IMR-90 (cell line): ENCODE results near the gene CLDN19. TPM values are rescaled to one million over a fixed set of nuclear protein-coding genes. Genes with fewer than 3 reads are reported as not detected.

Experiments
- ATAC-seq: fragments of 200-7000 bp; cut with Tn5 transposase; 2 replicates; pipeline ENCODE4 v1.9.1; 2020; ENCODE audit warnings: low read depth, mild to moderate bottlenecking, moderate library complexity
- BruUV-seq: library from RNA; stranded (reverse); fragments of 400-500 nt; replicated peaks from 2 replicates; lab custom pipeline; 2021; lab: Mats Ljungman, UMichigan
- CTCF ChIA-PET: fragments of 300-600 bp; formaldehyde crosslinking; extraction: SDS; loops from one replicate; lab custom pipeline; 2021; ENCODE audit warnings: antibody characterized with exemption; lab: Yijun Ruan, JAX
- POLR2A ChIA-PET: fragments of 300-600 bp; sonication (Branson Sonifier 250); formaldehyde crosslinking; loops from one replicate; lab custom pipeline; 2022; ENCODE audit warnings: antibody characterized with exemption; ENCODE audit not compliant: unreplicated experiment; lab: Charles Lee
- DNase-seq: peaks from one replicate; pipeline ENCODE4 v3.0.0; 2013
- H2AFZ ChIP-seq: replicated peaks from 2 replicates; pipeline ENCODE3; 2013; ENCODE audit warnings: low read length, mild to moderate bottlenecking; ENCODE audit not compliant: poor library complexity
- H2AK5ac ChIP-seq: 2 replicates; pipeline ENCODE4 v1.6.1; 2013; ENCODE audit warnings: low read depth, low read length, inconsistent platforms
- H2AK9ac ChIP-seq: replicated peaks from 2 replicates; pipeline ENCODE3; 2013; ENCODE audit warnings: mild to moderate bottlenecking, low read depth, low read length, moderate library complexity; ENCODE audit not compliant: poor library complexity
- H2BK120ac ChIP-seq: 2 replicates; pipeline ENCODE4 v1.6.1; 2013; ENCODE audit warnings: low read depth, low read length, inconsistent platforms
- H2BK15ac ChIP-seq: 3 replicates; pipeline ENCODE4 v1.6.1; 2013; ENCODE audit warnings: low read depth, low read length, inconsistent platforms
- H2BK20ac ChIP-seq: 2 replicates; pipeline ENCODE4 v1.6.1; 2013; ENCODE audit warnings: low read depth, mild to moderate bottlenecking, inconsistent platforms, low read length, moderate library complexity
- H2BK5ac ChIP-seq: 2 replicates; pipeline ENCODE4 v1.6.1; 2013; ENCODE audit warnings: mild to moderate bottlenecking, low read depth, low read length, inconsistent platforms; ENCODE audit not compliant: poor library complexity, severe bottlenecking
- H3K14ac ChIP-seq: replicated peaks from 2 replicates; pipeline ENCODE4 v1.6.1; 2013; ENCODE audit warnings: low read depth, low read length, inconsistent platforms
- H3K18ac ChIP-seq: 2 replicates; pipeline ENCODE4 v1.6.1; 2013; ENCODE audit warnings: low read depth, low read length, control low read depth
- H3K23ac ChIP-seq: 2 replicates; pipeline ENCODE4 v1.6.1; 2013; ENCODE audit warnings: low read depth, low read length, inconsistent platforms
- H3K27ac ChIP-seq: 2 replicates; pipeline ENCODE4 v1.5.1; 2013; ENCODE audit warnings: mild to moderate bottlenecking, control low read depth, low read length; ENCODE audit not compliant: insufficient read depth
- H3K27me3 ChIP-seq: 2 replicates; pipeline ENCODE4 v1.6.1; 2013; ENCODE audit warnings: low read length; ENCODE audit not compliant: control insufficient read depth, insufficient read depth
- H3K36me3 ChIP-seq: 2 replicates; pipeline ENCODE4 v1.6.1; 2013; ENCODE audit warnings: low read length, mixed read lengths; ENCODE audit not compliant: control insufficient read depth, insufficient read depth
- H3K4ac ChIP-seq: 2 replicates; pipeline ENCODE4 v1.6.1; 2013; ENCODE audit warnings: low read depth, low read length, inconsistent platforms
- H3K4me1 ChIP-seq: 2 replicates; pipeline ENCODE4 v1.6.1; 2013; ENCODE audit warnings: low read length, mixed read lengths; ENCODE audit not compliant: control insufficient read depth, insufficient read depth
- H3K4me2 ChIP-seq: 2 replicates; pipeline ENCODE4 v1.6.1; 2013; ENCODE audit warnings: low read depth, mild to moderate bottlenecking, control low read depth, low read length, moderate library complexity
- H3K4me3 ChIP-seq: 2 replicates; pipeline ENCODE4 v1.5.1; 2013; ENCODE audit warnings: low read depth, mild to moderate bottlenecking, control low read depth, low read length, moderate library complexity; ENCODE audit not compliant: insufficient read depth
- H3K56ac ChIP-seq: 2 replicates; pipeline ENCODE4 v1.6.1; 2013; ENCODE audit warnings: low read length, inconsistent platforms; ENCODE audit not compliant: insufficient read depth; ENCODE audit errors: extremely low read depth
- H3K79me1 ChIP-seq, 2 experiments: 2 replicates each; pipeline ENCODE4 v1.6.1; 2013; ENCODE audit warnings: low read length in 2 of 2, inconsistent platforms in 1 of 2, low read depth in 1 of 2
- H3K9ac ChIP-seq: 2 replicates; pipeline ENCODE4 v1.6.1; 2013; ENCODE audit warnings: low read depth, low read length, control low read depth
- H3K9me1 ChIP-seq: 2 replicates; pipeline ENCODE4 v1.6.1; 2013; ENCODE audit warnings: low read length, inconsistent platforms; ENCODE audit not compliant: insufficient read depth
- H3K9me3 ChIP-seq: 2 replicates; pipeline ENCODE4 v1.6.1; 2013; ENCODE audit warnings: low read length; ENCODE audit not compliant: control insufficient read depth, insufficient read depth
- H4K20me1 ChIP-seq: 2 replicates; pipeline ENCODE4 v1.6.1; 2013; ENCODE audit warnings: low read length, inconsistent platforms; ENCODE audit not compliant: insufficient read depth
- H4K5ac ChIP-seq: 2 replicates; pipeline ENCODE4 v1.6.1; 2013; ENCODE audit warnings: mild to moderate bottlenecking, low read depth, low read length, control low read depth
- H4K8ac ChIP-seq, 2 experiments: 2 replicates each; pipeline ENCODE4 v1.6.1; 2013; ENCODE audit warnings: low read depth in 2 of 2, low read length in 2 of 2, control low read depth in 1 of 2, inconsistent platforms in 1 of 2
- H4K91ac ChIP-seq: 2 replicates; pipeline ENCODE4 v1.6.1; 2013; ENCODE audit warnings: low read depth, low read length, inconsistent platforms; ENCODE audit not compliant: insufficient read depth
- MAFK ChIP-seq: IDR thresholded peaks from 2 replicates; pipeline ENCODE4 v1.6.1; 2012; ENCODE audit warnings: low read depth, low read length, improper control_type of control experiment
- RFX5 ChIP-seq: IDR thresholded peaks from 2 replicates; pipeline ENCODE4 v1.8.0; 2012; ENCODE audit warnings: low read depth, mild to moderate bottlenecking, low read length, moderate library complexity
- WGBS, 2 experiments: methylation state at CpG; one replicate each; pipeline versions ENCODE4 v1.1.5 to v1.1.7; 2013; ENCODE audit warnings: missing lambda C conversion rate in 2 of 2; ENCODE audit not compliant: insufficient read length in 1 of 2; ENCODE audit errors: extremely low coverage in 2 of 2; 5-methylcytosine and 5-hydroxymethylcytosine counted together
- dilution Hi-C: fragments of 300-500 bp; cut with HindIII; formaldehyde crosslinking; loops from one replicate; pipeline ENCODE4 v1.14.3; 2018; ENCODE audit warnings: low sequenced_read_pairs; ENCODE audit not compliant: unreplicated experiment
- in situ Hi-C: fragments of 300-500 bp; cut with MboI; formaldehyde crosslinking; loops from 3 replicates; pipeline ENCODE4 v1.14.3; 2019; ENCODE audit warnings: low sequenced_read_pairs, inconsistent platforms, mixed read lengths
- intact Hi-C: fragments of 100-400 bp; cut with micrococcal nuclease; formaldehyde crosslinking; loops from 2 replicates; pipeline ENCODE4 v1.10.0; 2022
- polyA plus RNA-seq, 3 experiments: library from polyadenylated mRNA; depleted of rRNA; stranded (reverse); fragments of >200 nt; gene quantifications; 2 replicates each; pipeline ENCODE4 v1.2.3, GENCODE V29; 2012; ENCODE audit warnings: low replicate concordance in 1 of 3
- total RNA-seq: library from RNA; depleted of rRNA; stranded (reverse); fragments of >200 nt; gene quantifications from 2 replicates; pipeline ENCODE4 v1.2.3, GENCODE V29; 2012

The CLDN19 gene
- total and polyA plus RNA-seq, 2 of the 4 experiments (the other 2 are of a cell fraction) = not detected

- no peak overlapping the region for H2BK20ac ChIP-seq
- ChIA-PET POLR2A (no interaction called here), CTCF (no interaction called here)
- no peak overlapping the region for H3K4me3 ChIP-seq
- H2AFZ ChIP-seq = no peak overlapping the region
- no peak overlapping the region for H3K4ac ChIP-seq
- no peak overlapping the region for H3K27ac ChIP-seq
- H3K23ac ChIP-seq = no peak overlapping the region
- no peak overlapping the region for H4K8ac ChIP-seq
- H4K5ac ChIP-seq = no peak overlapping the region
- H3K9ac ChIP-seq = no peak overlapping the region
- no peak overlapping the region for H4K91ac ChIP-seq
- no peaks in the 10 kb centered on the region for H3K4me1 ChIP-seq
- no peaks in the 10 kb centered on the region for H3K9me3 ChIP-seq
- H3K9me1 ChIP-seq = no peaks in the 10 kb centered on the region
- no peak for ATAC-seq
- in situ Hi-C loops = no loop called here
- no peak overlapping the region for H2BK5ac ChIP-seq
- no peak overlapping the region for H3K4me2 ChIP-seq
- H2BK15ac ChIP-seq = no peak overlapping the region
- no peak overlapping the region for H2AK9ac ChIP-seq
- H3K18ac ChIP-seq = no peak overlapping the region
- no TSS peak for BruUV-seq
- H2AK5ac ChIP-seq = no peak overlapping the region
- no peak overlapping the region for H2BK120ac ChIP-seq
- no peaks in the 10 kb centered on the region for H4K20me1 ChIP-seq
- no peaks in the 10 kb centered on the region for H3K36me3 ChIP-seq
- no peak for DNase-seq
- H3K79me1 ChIP-seq = no peaks in the 10 kb centered on the region
- 80% methylated on average over 1 of the region's 8 CpGs; no CpG with 5 or more reads in 1 of the 2 experiments for WGBS, 2 experiments
- TF ChIP-seq RFX5 = no peak
- no peak for TF ChIP-seq MAFK
- H3K27me3 ChIP-seq = no peaks in the 10 kb centered on the region; the same call in 1 of the 2 replicates
- intact Hi-C loops = no loop called here
- H3K14ac ChIP-seq = no peak overlapping the region
- dilution Hi-C loops = no loop called here
- no peak overlapping the region for H3K56ac ChIP-seq
Observed at GRCh38 chr1:42738678-42739226, 1.3 kb downstream of the CLDN19 start.
